ENCODE measurements around the gene CCDC102A.

DNA sequence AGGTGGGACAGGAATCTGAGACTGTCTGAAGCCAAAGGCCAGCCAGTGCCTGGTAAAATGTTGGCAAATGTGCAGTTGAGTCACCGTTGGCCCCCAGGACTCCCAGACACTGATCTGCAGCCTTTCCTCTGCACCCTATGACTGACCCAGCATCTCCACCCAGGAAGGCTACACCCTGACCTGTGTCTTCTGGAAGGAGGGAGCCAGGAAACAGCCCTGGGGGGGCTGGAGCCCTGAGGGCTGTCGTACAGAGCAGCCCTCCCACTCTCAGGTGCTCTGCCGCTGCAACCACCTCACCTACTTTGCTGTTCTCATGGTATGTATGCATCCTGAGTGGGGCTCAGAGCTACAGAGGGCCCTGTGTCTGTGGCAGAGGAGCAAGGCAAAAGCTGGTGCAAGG is 30.1 kb upstream of the CCDC102A start:
- TF ChIP-seq EGR1 (IDR thresholded peaks at IDR 0.05) (no peak), RAD21 (IDR thresholded peaks at IDR 0.05; ENCODE audit: low read depth) (no peak), TAF1 (IDR thresholded peaks at IDR 0.05; ENCODE audit: low read depth) (no peak), FOXM1 (IDR thresholded peaks at IDR 0.05; ENCODE audit: borderline replicate concordance, low read depth) (no peak), TEAD4 (IDR thresholded peaks at IDR 0.05) (no peak), CREB1 (IDR thresholded peaks at IDR 0.05; ENCODE audit: low read depth) (no peak), TCF12 (IDR thresholded peaks at IDR 0.05; ENCODE audit: low read depth) (no peak), YY1 (IDR thresholded peaks at IDR 0.05; ENCODE audit: low read depth) (no peak), EP300 (IDR thresholded peaks at IDR 0.05; ENCODE audit: borderline replicate concordance) (no peak), NFIC (IDR thresholded peaks at IDR 0.05) (no peak)
- TF ChIP-seq, protein P1, sequence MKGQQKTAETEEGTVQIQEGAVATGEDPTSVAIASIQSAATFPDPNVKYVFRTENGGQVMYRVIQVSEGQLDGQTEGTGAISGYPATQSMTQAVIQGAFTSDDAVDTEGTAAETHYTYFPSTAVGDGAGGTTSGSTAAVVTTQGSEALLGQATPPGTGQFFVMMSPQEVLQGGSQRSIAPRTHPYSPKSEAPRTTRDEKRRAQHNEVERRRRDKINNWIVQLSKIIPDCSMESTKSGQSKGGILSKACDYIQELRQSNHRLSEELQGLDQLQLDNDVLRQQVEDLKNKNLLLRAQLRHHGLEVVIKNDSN (IDR thresholded peaks at IDR 0.05) = no peak
- TF ChIP-seq, protein P2, sequence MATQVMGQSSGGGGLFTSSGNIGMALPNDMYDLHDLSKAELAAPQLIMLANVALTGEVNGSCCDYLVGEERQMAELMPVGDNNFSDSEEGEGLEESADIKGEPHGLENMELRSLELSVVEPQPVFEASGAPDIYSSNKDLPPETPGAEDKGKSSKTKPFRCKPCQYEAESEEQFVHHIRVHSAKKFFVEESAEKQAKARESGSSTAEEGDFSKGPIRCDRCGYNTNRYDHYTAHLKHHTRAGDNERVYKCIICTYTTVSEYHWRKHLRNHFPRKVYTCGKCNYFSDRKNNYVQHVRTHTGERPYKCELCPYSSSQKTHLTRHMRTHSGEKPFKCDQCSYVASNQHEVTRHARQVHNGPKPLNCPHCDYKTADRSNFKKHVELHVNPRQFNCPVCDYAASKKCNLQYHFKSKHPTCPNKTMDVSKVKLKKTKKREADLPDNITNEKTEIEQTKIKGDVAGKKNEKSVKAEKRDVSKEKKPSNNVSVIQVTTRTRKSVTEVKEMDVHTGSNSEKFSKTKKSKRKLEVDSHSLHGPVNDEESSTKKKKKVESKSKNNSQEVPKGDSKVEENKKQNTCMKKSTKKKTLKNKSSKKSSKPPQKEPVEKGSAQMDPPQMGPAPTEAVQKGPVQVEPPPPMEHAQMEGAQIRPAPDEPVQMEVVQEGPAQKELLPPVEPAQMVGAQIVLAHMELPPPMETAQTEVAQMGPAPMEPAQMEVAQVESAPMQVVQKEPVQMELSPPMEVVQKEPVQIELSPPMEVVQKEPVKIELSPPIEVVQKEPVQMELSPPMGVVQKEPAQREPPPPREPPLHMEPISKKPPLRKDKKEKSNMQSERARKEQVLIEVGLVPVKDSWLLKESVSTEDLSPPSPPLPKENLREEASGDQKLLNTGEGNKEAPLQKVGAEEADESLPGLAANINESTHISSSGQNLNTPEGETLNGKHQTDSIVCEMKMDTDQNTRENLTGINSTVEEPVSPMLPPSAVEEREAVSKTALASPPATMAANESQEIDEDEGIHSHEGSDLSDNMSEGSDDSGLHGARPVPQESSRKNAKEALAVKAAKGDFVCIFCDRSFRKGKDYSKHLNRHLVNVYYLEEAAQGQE (IDR thresholded peaks at IDR 0.05; ENCODE audit: low read depth) = no peak
